H9 (cell line): ENCODE results near the gene CIPC. TPM values are rescaled to one million over a fixed set of nuclear protein-coding genes. Genes with fewer than 3 reads are reported as not detected.

ENCODE experiments used
- DNase-seq: peaks from one replicate; pipeline ENCODE4 v3.0.0-alpha.2; 2017
- H2AFZ ChIP-seq: one replicate; pipeline ENCODE4 v1.6.1; 2013; ENCODE audit warnings: mild to moderate bottlenecking, low read length, control low read depth, moderate library complexity
- H2AK5ac ChIP-seq: 2 replicates; pipeline ENCODE4 v1.6.1; 2013; ENCODE audit warnings: low read length, control low read depth, mixed read lengths; ENCODE audit not compliant: insufficient read length
- H2BK120ac ChIP-seq: one replicate; pipeline ENCODE4 v1.6.1; 2013; ENCODE audit warnings: low read depth, mild to moderate bottlenecking, low read length, control low read depth, inconsistent platforms; ENCODE audit not compliant: poor library complexity, severe bottlenecking
- H2BK12ac ChIP-seq: 2 replicates; pipeline ENCODE4 v1.6.1; 2013; ENCODE audit warnings: low read length, control low read depth, mixed read lengths, low read depth; ENCODE audit not compliant: insufficient read length
- H2BK15ac ChIP-seq: 2 replicates; pipeline ENCODE4 v1.6.1; 2013; ENCODE audit warnings: low read depth, low read length, control low read depth
- H2BK20ac ChIP-seq: one replicate; pipeline ENCODE4 v1.6.1; 2013; ENCODE audit warnings: low read depth, mild to moderate bottlenecking, low read length, control low read depth, inconsistent platforms; ENCODE audit not compliant: poor library complexity, severe bottlenecking
- H2BK5ac ChIP-seq: 2 replicates; pipeline ENCODE4 v1.6.1; 2013; ENCODE audit warnings: low read length, control low read depth, mixed read lengths; ENCODE audit not compliant: insufficient read length
- H3K14ac ChIP-seq: 2 replicates; pipeline ENCODE4 v1.6.1; 2013; ENCODE audit warnings: low read length, control low read depth; ENCODE audit not compliant: insufficient read depth
- H3K18ac ChIP-seq: 2 replicates; pipeline ENCODE4 v1.6.1; 2013; ENCODE audit warnings: low read depth, mild to moderate bottlenecking, mixed read lengths, low read length, control low read depth; ENCODE audit not compliant: insufficient read length
- H3K23ac ChIP-seq: 2 replicates; pipeline ENCODE4 v1.6.1; 2013; ENCODE audit warnings: low read length, control low read depth, mixed read lengths, low read depth; ENCODE audit not compliant: insufficient read length
- H3K23me2 ChIP-seq: 2 replicates; pipeline ENCODE4 v1.6.1; 2013; ENCODE audit warnings: low read depth, mild to moderate bottlenecking, mixed read lengths, low read length, control low read depth; ENCODE audit not compliant: insufficient read length, poor library complexity, severe bottlenecking
- H3K27ac ChIP-seq: 2 replicates; pipeline ENCODE4 v1.5.1; 2013; ENCODE audit warnings: low read length, control low read depth, mixed read lengths, low read depth; ENCODE audit not compliant: insufficient read length
- H3K27me3 ChIP-seq: 2 replicates; pipeline ENCODE4 v1.6.1; 2013; ENCODE audit warnings: low read length, control low read depth, inconsistent platforms; ENCODE audit not compliant: insufficient read depth
- H3K4ac ChIP-seq: 2 replicates; pipeline ENCODE4 v1.6.1; 2013; ENCODE audit warnings: low read depth, mild to moderate bottlenecking, control low read depth, inconsistent platforms, low read length, moderate library complexity
- H3K4me1 ChIP-seq: 2 replicates; pipeline ENCODE4 v1.6.1; 2013; ENCODE audit warnings: low read length, control low read depth, inconsistent platforms; ENCODE audit not compliant: insufficient read depth
- H3K4me2 ChIP-seq: 2 replicates; pipeline ENCODE4 v1.6.1; 2013; ENCODE audit warnings: low read length, control low read depth, mixed read lengths; ENCODE audit not compliant: insufficient read length, insufficient read depth
- H3K56ac ChIP-seq: 2 replicates; pipeline ENCODE4 v1.6.1; 2013; ENCODE audit warnings: low read depth, mild to moderate bottlenecking, mixed read lengths, low read length, control low read depth; ENCODE audit not compliant: insufficient read length
- H3K79me1 ChIP-seq: 2 replicates; pipeline ENCODE4 v1.6.1; 2013; ENCODE audit warnings: low read depth, mild to moderate bottlenecking, moderate library complexity, low read length, control low read depth, inconsistent platforms; ENCODE audit not compliant: insufficient read depth, poor library complexity, severe bottlenecking
- H3K79me2 ChIP-seq: 2 replicates; pipeline ENCODE4 v1.6.1; 2013; ENCODE audit warnings: low read length, control low read depth, inconsistent platforms; ENCODE audit not compliant: insufficient read depth
- H3K9ac ChIP-seq: 2 replicates; pipeline ENCODE4 v1.6.1; 2013; ENCODE audit warnings: low read length, control low read depth, mixed read lengths; ENCODE audit not compliant: insufficient read length; ENCODE audit errors: extremely low read depth
- H3K9me3 ChIP-seq: one replicate; pipeline ENCODE4 v1.6.1; 2013; ENCODE audit warnings: low read depth, low read length, inconsistent platforms; ENCODE audit not compliant: control insufficient read depth
- H3T11ph ChIP-seq: one replicate; pipeline ENCODE4 v1.6.1; 2013; ENCODE audit warnings: mild to moderate bottlenecking, low read length, control low read depth, inconsistent platforms
- H4K20me1 ChIP-seq: one replicate; pipeline ENCODE4 v1.6.1; 2013; ENCODE audit not compliant: control insufficient read depth, insufficient read length, insufficient read depth
- H4K5ac ChIP-seq: 2 replicates; pipeline ENCODE4 v1.6.1; 2013; ENCODE audit warnings: low read depth, mild to moderate bottlenecking, mixed read lengths, low read length, control low read depth; ENCODE audit not compliant: insufficient read length
- H4K8ac ChIP-seq: replicated peaks from 2 replicates; pipeline ENCODE4 v1.6.1; 2013; ENCODE audit warnings: low read length, control low read depth, mixed read lengths, low read depth; ENCODE audit not compliant: insufficient read length
- H4K91ac ChIP-seq: 2 replicates; pipeline ENCODE4 v1.6.1; 2013; ENCODE audit warnings: low read depth, mild to moderate bottlenecking, moderate library complexity, mixed read lengths, low read length, control low read depth; ENCODE audit not compliant: insufficient read length
- H3K27ac Mint-ChIP-seq, 3 experiments: 2 replicates in 2 of 3; 3 replicates in 1 of 3; pipeline ENCODE4 v1.8.0; 2020 to 2021; ENCODE audit warnings: mixed read lengths in 3 of 3, mild to moderate bottlenecking in 1 of 3, moderate library complexity in 1 of 3
- H3K27me3 Mint-ChIP-seq: 2 replicates; pipeline ENCODE4 v1.8.0; 2021; ENCODE audit warnings: low read depth, mild to moderate bottlenecking, moderate library complexity, mixed read lengths
- H3K36me3 Mint-ChIP-seq, 3 experiments: 2 replicates in 2 of 3; 3 replicates in 1 of 3; pipeline ENCODE4 v1.8.0; 2020 to 2021; ENCODE audit warnings: low read depth in 3 of 3, mixed read lengths in 3 of 3; ENCODE audit not compliant: insufficient read depth in 1 of 3
- H3K4me1 Mint-ChIP-seq, 2 experiments: 2 replicates each; pipeline ENCODE4 v1.8.0; 2020; ENCODE audit warnings: mixed read lengths in 2 of 2
- H3K4me3 Mint-ChIP-seq, 2 experiments: 2 replicates in 1 of 2; 3 replicates in 1 of 2; pipeline ENCODE4 v1.8.0; 2020 to 2021; ENCODE audit warnings: mild to moderate bottlenecking in 2 of 2, mixed read lengths in 2 of 2, moderate library complexity in 1 of 2
- H3K9me3 Mint-ChIP-seq, 2 experiments: 2 replicates in 1 of 2; 3 replicates in 1 of 2; pipeline ENCODE4 v1.8.0; 2020; ENCODE audit warnings: mild to moderate bottlenecking in 2 of 2, mixed read lengths in 2 of 2, moderate library complexity in 1 of 2
- CTCF ChIP-seq: fragments of 200-600 bp; sonication (generic); conservative IDR thresholded peaks from 3 replicates; pipeline ENCODE4 v1.8.0; 2021; ENCODE audit warnings: antibody characterized with exemption, mild to moderate bottlenecking
- WGBS: extraction: QIAGEN DNeasy Blood & Tissue Kit; methylation state at CpG from one replicate; pipeline ENCODE4 v1.1.7; 2013; ENCODE audit warnings: missing lambda C conversion rate, low lambda C conversion rate, mixed read lengths; ENCODE audit not compliant: insufficient read length; ENCODE audit errors: extremely low coverage; 5-methylcytosine and 5-hydroxymethylcytosine counted together
- total RNA-seq: library from RNA; stranded (reverse); gene quantifications from 2 replicates; pipeline ENCODE4 v1.2.1, GENCODE V29; 2021

The CIPC gene
- total RNA-seq, 1 experiment from 2014 or later: 23.4 TPM

GRCh38 chr14:77061630-77062257, 36.3 kb upstream of the CIPC start:
- no peak for TF ChIP-seq CTCF
- H2AFZ ChIP-seq: no peak overlapping the region

More at GRCh38 chr14:77061630-77062257, 36.3 kb upstream of the CIPC start:
- H4K5ac ChIP-seq: no peak overlapping the region
- H2BK120ac ChIP-seq: no peak overlapping the region
- no peak overlapping the region for H3K9ac ChIP-seq
- peaks cover 7% of the 10 kb centered on the region; the same call in 1 of the 2 replicates for H3K27me3 Mint-ChIP-seq
- peaks cover 17 to 23% of the 10 kb centered on the region in 2 experiments for H3K4me1 Mint-ChIP-seq
- no peaks in the 10 kb centered on the region for H3K36me3 Mint-ChIP-seq
- no peaks in the 10 kb centered on the region for H4K20me1 ChIP-seq
- H2BK20ac ChIP-seq: no peak overlapping the region
- no peak overlapping the region for H2AK5ac ChIP-seq
- H3K79me2 ChIP-seq: no peaks in the 10 kb centered on the region
- no peak overlapping the region for H3K56ac ChIP-seq
- H3K4me1 ChIP-seq: peaks cover 5% of the 10 kb centered on the region; the same call in 1 of the 2 replicates
- H3K27ac Mint-ChIP-seq: no peak overlapping the region; a peak in 1 of 7 replicates
- DNase-seq: no peak
- no peak overlapping the region for H3K14ac ChIP-seq
- H2BK15ac ChIP-seq: no peak overlapping the region
- no peaks in the 10 kb centered on the region for H3K79me1 ChIP-seq
- H2BK5ac ChIP-seq: no peak overlapping the region
- no peak overlapping the region for H3T11ph ChIP-seq
- H2BK12ac ChIP-seq: no peak overlapping the region
- H3K18ac ChIP-seq: no peak overlapping the region
- no peaks in the 10 kb centered on the region for H3K23me2 ChIP-seq
- H4K91ac ChIP-seq: no peak overlapping the region
- WGBS: no CpG with 5 or more reads among the region's 12 CpGs
- no peaks in the 10 kb centered on the region; a peak in 2 of 5 replicates for H3K9me3 Mint-ChIP-seq
- H3K4me3 Mint-ChIP-seq: no peak overlapping the region
- H3K4me2 ChIP-seq: no peak overlapping the region
- H3K27me3 ChIP-seq: no peaks in the 10 kb centered on the region
- H3K4ac ChIP-seq: no peak overlapping the region
- no peak overlapping the region for H4K8ac ChIP-seq
- no peak overlapping the region for H3K23ac ChIP-seq
- H3K27ac ChIP-seq: no peak overlapping the region
- H3K9me3 ChIP-seq: no peaks in the 10 kb centered on the region
